Sigmoid colon (tissue), 4 donors: ENCODE measurements around the gene TOX2.

Experiments
- CTCF ChIP-seq, 4 experiments: fragments of 450-650 bp in 3 of 4; fragments of 200-600 bp in 1 of 4; IDR thresholded peaks; one replicate each; pipeline ENCODE4 v1.5.1; 2016 to 2019; ENCODE audit warnings: antibody characterized with exemption in 4 of 4, mild to moderate bottlenecking in 3 of 4, moderate library complexity in 2 of 4
- POLR2A ChIP-seq, 2 donors: fragments of 450-650 bp; IDR thresholded peaks; one replicate each; pipeline ENCODE4 v1.6.1; 2016; ENCODE audit warnings: antibody characterized with exemption in 2 of 2, mild to moderate bottlenecking in 2 of 2, moderate library complexity in 2 of 2
- POLR2AphosphoS5 ChIP-seq, 4 donors: sonication (generic); formaldehyde crosslinking; IDR thresholded peaks; one replicate each; pipeline ENCODE4 v1.6.1; 2017; ENCODE audit warnings: antibody characterized with exemption in 4 of 4

- no peak for TF ChIP-seq POLR2A (IDR thresholded peaks at IDR 0.05)
- TF ChIP-seq CTCF (IDR thresholded peaks at IDR 0.05): no peak
- TF ChIP-seq POLR2AphosphoS5 (IDR thresholded peaks at IDR 0.05): no peak
Observed at GRCh38 chr20:43939762-43940121, 25.1 kb downstream of the TOX2 start.
